Measurements from ENCODE around the gene SERPINA9.

The SERPINA9 gene

DNA sequence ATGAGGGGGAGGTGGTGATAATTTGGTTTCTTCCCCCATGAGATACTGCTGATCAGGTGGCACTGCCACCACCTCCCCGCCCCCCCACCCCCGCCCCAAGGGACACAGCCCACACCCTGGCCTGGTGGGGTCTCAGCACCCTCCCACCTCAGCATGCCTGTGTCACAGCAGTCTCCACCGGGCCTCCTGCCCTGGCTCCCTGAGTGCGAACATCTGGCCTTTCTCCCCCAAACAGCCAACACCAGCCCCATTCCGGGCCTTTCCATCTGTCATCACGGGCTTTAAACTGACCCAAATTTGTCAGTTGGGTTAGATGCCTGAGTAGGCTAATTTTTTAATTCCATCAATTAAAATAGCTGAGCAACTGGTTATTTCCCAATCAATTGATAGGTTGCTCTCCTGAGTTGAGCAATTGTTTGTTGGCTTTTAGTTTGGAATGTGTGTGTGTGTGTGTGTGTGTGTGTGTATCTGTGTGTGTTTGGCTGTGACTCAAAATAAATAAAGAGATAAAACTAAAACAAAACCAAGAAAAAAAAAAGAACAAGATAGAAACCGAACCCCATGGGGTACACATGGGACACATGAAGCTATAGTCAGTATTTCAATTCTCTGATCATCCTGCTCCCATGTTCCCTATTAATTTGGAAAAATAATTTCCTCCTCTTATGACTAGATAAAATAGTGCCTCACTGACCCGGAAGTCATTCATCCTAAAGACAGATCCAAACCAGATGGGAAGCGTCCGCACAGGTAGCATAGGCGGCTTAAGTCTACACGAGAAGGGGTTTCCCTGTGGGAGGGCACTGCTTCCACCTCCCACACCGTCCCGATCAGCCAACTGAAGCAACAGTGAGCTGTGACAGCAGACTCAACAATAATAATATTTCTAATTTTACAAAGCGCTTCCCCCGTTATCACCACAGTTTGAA, 25.9 kb upstream of the SERPINA9 start:
- TF ChIP-seq, protein P1, sequence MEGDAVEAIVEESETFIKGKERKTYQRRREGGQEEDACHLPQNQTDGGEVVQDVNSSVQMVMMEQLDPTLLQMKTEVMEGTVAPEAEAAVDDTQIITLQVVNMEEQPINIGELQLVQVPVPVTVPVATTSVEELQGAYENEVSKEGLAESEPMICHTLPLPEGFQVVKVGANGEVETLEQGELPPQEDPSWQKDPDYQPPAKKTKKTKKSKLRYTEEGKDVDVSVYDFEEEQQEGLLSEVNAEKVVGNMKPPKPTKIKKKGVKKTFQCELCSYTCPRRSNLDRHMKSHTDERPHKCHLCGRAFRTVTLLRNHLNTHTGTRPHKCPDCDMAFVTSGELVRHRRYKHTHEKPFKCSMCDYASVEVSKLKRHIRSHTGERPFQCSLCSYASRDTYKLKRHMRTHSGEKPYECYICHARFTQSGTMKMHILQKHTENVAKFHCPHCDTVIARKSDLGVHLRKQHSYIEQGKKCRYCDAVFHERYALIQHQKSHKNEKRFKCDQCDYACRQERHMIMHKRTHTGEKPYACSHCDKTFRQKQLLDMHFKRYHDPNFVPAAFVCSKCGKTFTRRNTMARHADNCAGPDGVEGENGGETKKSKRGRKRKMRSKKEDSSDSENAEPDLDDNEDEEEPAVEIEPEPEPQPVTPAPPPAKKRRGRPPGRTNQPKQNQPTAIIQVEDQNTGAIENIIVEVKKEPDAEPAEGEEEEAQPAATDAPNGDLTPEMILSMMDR (IDR thresholded peaks at IDR 0.05; ENCODE audit: insufficient read depth, missing control alignments) = no peak
- no peak for FAIRE-seq
- no peak for DNase-seq (ENCODE audit: insufficient read length, low spot score)

DNA sequence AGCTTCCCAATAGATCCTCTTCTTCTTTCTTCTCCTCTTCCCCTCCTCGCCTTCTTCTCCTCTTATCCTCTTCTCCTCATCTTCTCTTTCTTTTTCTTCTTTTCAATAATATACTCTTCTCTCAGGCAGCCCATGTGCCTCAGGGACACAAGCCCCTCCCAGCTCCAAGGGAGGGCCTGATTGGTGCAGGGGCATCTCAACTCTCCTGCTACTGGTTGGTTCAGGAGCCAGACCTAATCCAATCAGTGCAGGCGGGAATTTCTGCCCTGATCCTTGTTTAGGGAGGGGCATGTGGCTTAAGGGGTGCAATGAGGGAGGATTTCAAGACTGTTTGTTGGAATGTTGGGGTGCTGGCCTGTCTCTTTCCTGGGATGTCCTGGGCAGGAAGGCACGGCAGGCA, 24.3 kb upstream of the SERPINA9 start:
- TF ChIP-seq, protein P1 (IDR thresholded peaks at IDR 0.05; ENCODE audit: insufficient read depth, missing control alignments) = no peak
- DNase-seq (ENCODE audit: insufficient read length, low spot score) (no peak), FAIRE-seq (no peak)

DNA sequence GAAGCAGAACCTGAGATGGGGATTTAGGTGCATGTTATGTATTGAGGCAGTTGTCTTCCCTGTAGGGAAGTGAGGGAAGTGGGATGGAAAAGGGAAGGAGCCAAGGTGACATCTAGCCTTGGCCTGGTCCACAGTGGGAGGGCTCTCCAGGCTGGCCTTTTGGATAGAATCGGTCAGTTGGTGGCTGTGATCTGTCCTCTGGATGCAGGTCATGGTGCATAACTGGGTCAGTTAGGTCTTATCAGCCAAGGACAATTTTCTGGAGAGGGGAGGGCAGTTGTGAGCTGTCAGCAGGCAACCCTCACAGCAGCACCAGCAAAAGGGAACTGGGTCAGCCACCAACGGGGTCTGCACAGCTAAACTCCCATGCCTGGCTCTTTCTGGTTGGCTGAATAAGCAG, 23.7 kb upstream of the SERPINA9 start:
- TF ChIP-seq, protein P1 (IDR thresholded peaks at IDR 0.05; ENCODE audit: insufficient read depth, missing control alignments) = no peak
- no peak for DNase-seq (ENCODE audit: insufficient read length, low spot score)
- no peak for FAIRE-seq

DNA sequence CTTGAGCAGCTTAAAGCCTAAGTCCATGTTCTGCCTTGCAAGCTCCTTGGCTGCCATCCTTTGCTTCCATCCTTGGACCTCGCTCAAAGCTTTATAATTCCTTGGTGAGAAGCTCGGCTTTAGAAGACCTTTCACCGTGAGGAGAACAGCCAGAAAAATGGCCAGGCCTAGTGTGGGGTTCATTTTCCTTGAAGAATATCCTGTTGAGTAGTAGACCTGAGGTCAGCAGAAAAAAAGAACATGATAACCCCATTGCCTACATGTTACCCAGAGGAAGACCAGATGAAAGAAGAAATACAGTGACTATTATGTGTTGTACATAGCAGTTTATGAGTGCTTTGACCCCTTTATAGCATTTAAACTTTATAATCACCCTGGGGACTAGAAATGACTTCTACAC, 22.2 kb upstream of the SERPINA9 start:
- TF ChIP-seq, protein P1 (IDR thresholded peaks at IDR 0.05; ENCODE audit: insufficient read depth, missing control alignments) = no peak
- DNase-seq (ENCODE audit: insufficient read length, low spot score) = no peak
- no peak for FAIRE-seq

DNA sequence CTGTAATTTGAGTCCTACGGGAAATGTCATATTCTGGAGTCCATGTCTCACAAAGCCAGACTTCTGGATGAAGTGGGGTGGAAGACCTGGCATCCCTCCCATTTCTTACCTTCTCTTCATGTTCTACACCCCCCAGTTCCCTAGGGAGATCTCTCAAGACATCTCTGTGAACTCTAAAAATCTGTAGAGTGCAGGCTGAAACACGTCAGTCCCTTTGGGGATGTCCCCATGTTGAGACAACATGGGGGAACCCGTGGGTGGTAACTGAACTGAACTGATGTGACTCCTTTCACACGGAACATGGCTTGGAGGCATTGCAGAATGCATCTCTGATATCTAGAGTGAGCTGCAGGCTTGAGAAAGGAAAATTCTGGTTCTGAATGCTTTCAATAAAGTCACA, 18.1 kb upstream of the SERPINA9 start:
- TF ChIP-seq, protein P1 (IDR thresholded peaks at IDR 0.05; ENCODE audit: insufficient read depth, missing control alignments) = no peak
- no peak for FAIRE-seq
- no peak for DNase-seq (ENCODE audit: insufficient read length, low spot score)

DNA sequence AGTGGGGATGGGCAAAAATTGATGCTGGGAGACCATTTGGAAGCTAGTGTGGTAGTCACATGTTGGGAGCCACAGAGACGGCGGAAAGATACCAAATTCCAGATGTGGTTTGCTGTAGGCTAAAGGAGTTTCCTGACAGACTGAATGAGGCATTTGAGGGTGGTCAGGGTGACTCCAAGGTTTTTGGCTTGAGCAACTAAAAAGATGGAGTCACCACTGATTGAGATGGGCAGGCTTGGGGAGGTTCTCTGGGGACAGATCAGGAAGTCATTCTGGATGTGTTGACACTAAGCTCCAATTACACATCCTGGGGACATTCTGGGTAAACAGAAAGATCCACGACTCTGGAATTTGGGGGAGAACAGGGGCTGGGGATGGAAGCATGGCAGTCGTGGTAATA, 15.5 kb upstream of the SERPINA9 start:
- TF ChIP-seq, protein P1 (IDR thresholded peaks at IDR 0.05; ENCODE audit: insufficient read depth, missing control alignments) = no peak
- no peak for DNase-seq (ENCODE audit: insufficient read length, low spot score)
- FAIRE-seq = no peak

DNA sequence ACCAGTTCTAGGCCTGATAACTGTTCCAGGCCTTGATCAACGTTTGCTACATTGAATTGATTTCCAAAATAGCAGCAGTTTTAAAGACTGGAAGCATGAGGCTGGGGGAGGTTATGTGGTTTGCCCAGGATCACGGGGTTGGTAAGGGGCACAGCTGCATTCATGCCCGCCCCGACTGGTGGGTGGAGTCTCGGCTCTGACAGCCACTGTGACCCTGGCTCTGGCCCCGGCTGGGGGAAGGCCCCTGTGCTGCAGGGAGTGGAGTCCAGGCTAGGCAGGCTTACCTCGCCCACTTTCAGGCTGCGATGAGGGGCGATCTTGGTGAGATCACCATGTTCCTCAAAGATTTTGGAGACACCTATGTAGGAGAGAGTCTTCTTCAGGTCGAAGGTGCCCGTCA, 13.3 kb upstream of the SERPINA9 start:
- TF ChIP-seq, protein P1 (IDR thresholded peaks at IDR 0.05; ENCODE audit: insufficient read depth, missing control alignments) = no peak
- DNase-seq (ENCODE audit: insufficient read length, low spot score) = no peak
- no peak for FAIRE-seq

All from D721Med (cell line).